B cell (primary cell): ENCODE results near the gene NUP98. TPM values are rescaled to one million over a fixed set of nuclear protein-coding genes. Genes with fewer than 3 reads are reported as not detected.

ENCODE experiments used
- ATAC-seq: fragments of 200-7000 bp; cut with Tn5 transposase; one replicate; pipeline ENCODE4 v1.10.0; 2021; ENCODE audit warnings: low read depth, mild to moderate bottlenecking, moderate number of reproducible peaks, moderate library complexity
- CTCF ChIA-PET: fragments of 350-600 bp; sonication (Branson Sonifier 250); formaldehyde crosslinking; loops from one replicate; lab custom pipeline; 2021; ENCODE audit warnings: antibody characterized with exemption, inconsistent platforms; lab: Charles Lee
- POLR2A ChIA-PET: fragments of 350-600 bp; sonication (Branson Sonifier 250); formaldehyde crosslinking; loops from one replicate; lab custom pipeline; 2021; ENCODE audit warnings: antibody characterized with exemption; lab: Charles Lee
- DNase-seq: peaks from one replicate; pipeline ENCODE4 v3.0.0; 2013
- H2AFZ ChIP-seq: 2 replicates; pipeline ENCODE4 v1.6.1; 2012; ENCODE audit warnings: mild to moderate bottlenecking, low read depth, low read length; ENCODE audit not compliant: insufficient read depth, poor library complexity, severe bottlenecking
- H3K27ac ChIP-seq, 2 donors: 1 replicate in 1 of 2; 2 replicates in 1 of 2; pipeline ENCODE4 v1.5.1; 2012 to 2013; ENCODE audit warnings: low read length in 2 of 2, mild to moderate bottlenecking in 2 of 2, moderate library complexity in 1 of 2
- H3K27me3 ChIP-seq, 4 experiments: fragments of 200-600 bp in 1 of 4; sonication (generic) in 1 of 4; replicated peaks in 1 of 4; 1 replicate in 2 of 4; 2 replicates in 2 of 4; pipeline versions ENCODE4 v1.6.1 to v1.7.0; 2013 to 2016; ENCODE audit warnings: low read length in 3 of 4, mild to moderate bottlenecking in 2 of 4, mixed read lengths in 1 of 4, moderate library complexity in 1 of 4; ENCODE audit not compliant: insufficient read depth in 4 of 4, control insufficient read depth in 3 of 4; ENCODE audit errors: control extremely low read depth in 1 of 4
- H3K36me3 ChIP-seq, 2 experiments: replicated peaks in 1 of 2; 1 replicate in 1 of 2; 2 replicates in 1 of 2; pipeline versions ENCODE4 v1.6.1 to v1.7.1; 2013; ENCODE audit warnings: low read length in 1 of 2; ENCODE audit not compliant: insufficient read depth in 2 of 2, control insufficient read depth in 1 of 2; ENCODE audit errors: control extremely low read depth in 1 of 2, extremely low read depth in 1 of 2
- H3K4me1 ChIP-seq, 2 donors: fragments of 200-600 bp in 1 of 2; sonication (generic) in 1 of 2; 1 replicate in 1 of 2; 2 replicates in 1 of 2; pipeline versions ENCODE4 v1.5.1 to v1.6.1; 2013 to 2017; ENCODE audit warnings: low read length in 2 of 2; ENCODE audit not compliant: control insufficient read depth in 2 of 2, insufficient read depth in 2 of 2
- H3K4me2 ChIP-seq: replicated peaks from 2 replicates; pipeline ENCODE3; 2012; ENCODE audit warnings: mild to moderate bottlenecking, low read depth, low read length; ENCODE audit not compliant: poor library complexity, severe bottlenecking
- H3K4me3 ChIP-seq, 5 experiments: fragments of 200-600 bp in 1 of 5; sonication (generic) in 1 of 5; 1 replicate in 3 of 5; 2 replicates in 2 of 5; pipeline versions ENCODE4 v1.5.1 to v1.7.0; 2011 to 2016; ENCODE audit warnings: low read length in 4 of 5, mild to moderate bottlenecking in 4 of 5, low read depth in 2 of 5, control low read depth in 1 of 5, moderate library complexity in 1 of 5; ENCODE audit not compliant: insufficient read depth in 1 of 5; ENCODE audit errors: control extremely low read depth in 1 of 5, extremely low read depth in 1 of 5
- H3K79me2 ChIP-seq: fragments of 200-600 bp; sonication (generic); one replicate; pipeline ENCODE4 v1.6.0; 2016; ENCODE audit warnings: low read length; ENCODE audit not compliant: control insufficient read depth, insufficient read depth
- H3K9ac ChIP-seq: fragments of 200-600 bp; sonication (generic); 2 replicates; pipeline ENCODE4 v1.6.1; 2017; ENCODE audit warnings: mild to moderate bottlenecking, low read length, moderate library complexity
- H3K9me3 ChIP-seq, 3 donors: one replicate each; pipeline versions ENCODE4 v1.6.1 to v1.7.1; 2013; ENCODE audit warnings: low read length in 2 of 3; ENCODE audit not compliant: control insufficient read depth in 2 of 3, insufficient read depth in 1 of 3; ENCODE audit errors: control extremely low read depth in 1 of 3
- H4K20me1 ChIP-seq: 2 replicates; pipeline ENCODE4 v1.6.0; 2012; ENCODE audit warnings: mild to moderate bottlenecking, low read length; ENCODE audit not compliant: insufficient read depth, control insufficient read depth, poor library complexity, severe bottlenecking
- H3K27ac Mint-ChIP-seq: one replicate; pipeline ENCODE4 v1.8.0; 2021; ENCODE audit warnings: mixed read lengths
- H3K27me3 Mint-ChIP-seq: one replicate; pipeline ENCODE4 v1.8.0; 2021; ENCODE audit warnings: mixed read lengths
- H3K4me1 Mint-ChIP-seq: one replicate; pipeline ENCODE4 v1.8.0; 2021; ENCODE audit warnings: mixed read lengths
- H3K4me3 Mint-ChIP-seq: one replicate; pipeline ENCODE4 v1.8.0; 2021; ENCODE audit warnings: mixed read lengths
- H3K9me3 Mint-ChIP-seq: one replicate; pipeline ENCODE4 v1.8.0; 2022; ENCODE audit warnings: mixed read lengths; ENCODE audit not compliant: insufficient read depth
- CTCF ChIP-seq: fragments of 200-600 bp; IDR thresholded peaks from one replicate; pipeline ENCODE4 v1.8.0; 2022; ENCODE audit warnings: antibody characterized with exemption, mild to moderate bottlenecking
- EZH2 ChIP-seq: IDR thresholded peaks from 2 replicates; pipeline ENCODE4 v1.6.1; 2012; ENCODE audit warnings: borderline replicate concordance, low read depth, mild to moderate bottlenecking, moderate library complexity, low read length; ENCODE audit not compliant: insufficient read depth, poor library complexity, severe bottlenecking
- WGBS: methylation state at CpG from one replicate; pipeline ENCODE4 v1.1.5; 2013; ENCODE audit warnings: missing lambda C conversion rate; ENCODE audit not compliant: insufficient coverage; 5-methylcytosine and 5-hydroxymethylcytosine counted together
- intact Hi-C: fragments of 100-400 bp; cut with micrococcal nuclease; formaldehyde crosslinking; loops from one replicate; pipeline ENCODE4 v1.10.0; 2022
- polyA plus RNA-seq: library from polyadenylated mRNA; depleted of rRNA; stranded (reverse); fragments of >200 nt; gene quantifications from 2 replicates; pipeline ENCODE4 v1.2.3, GENCODE V29; 2012
- total RNA-seq, 2 donors: library from RNA; stranded (reverse); fragments of 120-200 nt in 1 of 2; gene quantifications; 1 replicate in 1 of 2; 2 replicates in 1 of 2; pipeline versions ENCODE4 v1.2.3 to v1.2.4, GENCODE V29; 2013 to 2022

NUP98 gene
- total and polyA plus RNA-seq, 2 donors (not counting 1 experiment from before 2014, with no cell fraction given), result 99.8 to 111 TPM

GRCh38 chr11:3753110-3753509 lies 44.2 kb downstream of the NUP98 start:
- Histone ChIP-seq H3K79me2 (peaks cover 4% of the 10 kb centered on the region), H4K20me1 (no peaks in the 10 kb centered on the region), H3K36me3 (peaks cover 11 to 46% of the 10 kb centered on the region in 2 experiments), H3K4me1 (no peaks in the 10 kb centered on the region), H2AFZ (no peak overlapping the region), H3K4me3 (no peak overlapping the region), H3K9me3 (no peaks in the 10 kb centered on the region), H3K27ac (no peak overlapping the region), H3K9ac (no peak overlapping the region), H3K4me2 (no peak overlapping the region), H3K27me3 (no peaks in the 10 kb centered on the region)
- Mint-ChIP-seq H3K9me3 (no peaks in the 10 kb centered on the region), H3K27ac (no peak overlapping the region), H3K4me1 (no peaks in the 10 kb centered on the region), H3K4me3 (no peak overlapping the region), H3K27me3 (no peaks in the 10 kb centered on the region)
- DNase-seq, result no peak
- ChIA-PET POLR2A (no interaction called here), CTCF (no interaction called here)
- no peak for ATAC-seq
- WGBS, result 100% methylated on average over 2 of the region's 2 CpGs
- intact Hi-C loops, result no loop called here
- TF ChIP-seq EZH2 (no peak), CTCF (no peak)

GRCh38 chr11:3747704-3748103 lies 49.6 kb downstream of the NUP98 start:
- Mint-ChIP-seq H3K27ac (no peak overlapping the region), H3K4me1 (no peaks in the 10 kb centered on the region), H3K4me3 (no peak overlapping the region), H3K27me3 (no peaks in the 10 kb centered on the region), H3K9me3 (no peaks in the 10 kb centered on the region)
- WGBS, result no CpG with 5 or more reads among the region's 1 CpG
- TF ChIP-seq EZH2 (no peak), CTCF (no peak)
- Histone ChIP-seq H3K36me3 (peaks cover 11 to 81% of the 10 kb centered on the region in 2 experiments), H3K9ac (no peak overlapping the region), H3K27ac (no peak overlapping the region), H4K20me1 (peaks cover 7% of the 10 kb centered on the region), H3K4me3 (no peak overlapping the region), H3K9me3 (no peaks in the 10 kb centered on the region), H2AFZ (no peak overlapping the region), H3K79me2 (peaks cover 13% of the 10 kb centered on the region), H3K4me1 (no peaks in the 10 kb centered on the region), H3K27me3 (no peaks in the 10 kb centered on the region), H3K4me2 (no peak overlapping the region)
- ChIA-PET POLR2A (no interaction called here), CTCF (no interaction called here)
- intact Hi-C loops, result no loop called here
- ATAC-seq (no peak), DNase-seq (no peak)
